Loucy (cell line): ENCODE measurements around the gene SLC12A1.

ENCODE experiments used
- CTCF ChIP-seq: fragments of 200-600 bp; sonication (generic); conservative IDR thresholded peaks from 2 replicates; pipeline ENCODE4 v1.5.1; 2014; ENCODE audit warnings: mild to moderate bottlenecking, antibody characterized with exemption, low read length
- EZH2phosphoT487 ChIP-seq: fragments of 200-600 bp; IDR thresholded peaks from 2 replicates; pipeline ENCODE4 v1.6.1; 2018; ENCODE audit warnings: antibody characterized with exemption, mild to moderate bottlenecking, moderate library complexity, borderline replicate concordance

DNA sequence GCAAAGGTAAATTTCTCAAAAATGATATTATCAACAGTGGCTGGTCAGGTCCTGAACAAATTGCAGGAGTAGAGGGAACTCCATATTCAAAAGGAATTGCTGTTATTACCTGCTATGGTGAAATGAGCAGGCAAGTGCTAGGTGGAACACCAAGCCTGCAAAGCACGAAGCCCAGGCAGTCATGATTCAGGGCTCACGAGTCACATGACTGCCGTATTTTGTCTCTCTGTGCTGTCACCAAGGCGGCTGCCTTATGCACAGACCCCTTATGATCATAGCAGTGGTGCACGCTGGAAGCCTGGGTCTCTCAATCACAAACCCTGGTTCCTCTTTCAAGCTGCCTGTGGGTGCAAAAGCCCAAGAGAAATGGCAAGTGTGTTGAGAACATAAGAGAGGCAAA lies 24.4 kb downstream of the SLC12A1 start:
- TF ChIP-seq CTCF (no peak), EZH2phosphoT487 (no peak)
